ENCODE results near the gene MRPL38.

MRPL38 gene

GRCh38 chr17:75849724-75850123 lies 55.0 kb downstream of the MRPL38 start:
- no peak for TF ChIP-seq CTCF (conservative IDR thresholded peaks at IDR 0.05; ENCODE audit: low read depth, low read length)
- no peak overlapping the region for H3K4me3 ChIP-seq (ENCODE audit: low read depth, low read length)
- no peak for DNase-seq (ENCODE audit: low read depth)

GRCh38 chr17:75849279-75849646 lies 55.4 kb downstream of the MRPL38 start:
- no peak for DNase-seq (ENCODE audit: low read depth)
- TF ChIP-seq CTCF (conservative IDR thresholded peaks at IDR 0.05; ENCODE audit: low read depth, low read length), result no peak

More at GRCh38 chr17:75849279-75849646, 55.4 kb downstream of the MRPL38 start:
- no peak overlapping the region for H3K4me3 ChIP-seq (ENCODE audit: low read depth, low read length)

Measured in choroid plexus epithelial cell (primary cell).